Tibial nerve (tissue), 4 donors: ENCODE measurements around the gene SIVA1.

ENCODE experiments used
- CTCF ChIP-seq, 5 experiments: fragments of 200-600 bp in 3 of 5; fragments of 450-650 bp in 2 of 5; sonication (generic) in 3 of 5; IDR thresholded peaks; one replicate each; pipeline ENCODE4 v1.5.1; 2016 to 2019; ENCODE audit warnings: antibody characterized with exemption in 5 of 5, mild to moderate bottlenecking in 3 of 5, moderate library complexity in 2 of 5
- EP300 ChIP-seq, 2 donors: sonication (generic); formaldehyde crosslinking; IDR thresholded peaks; one replicate each; pipeline ENCODE4 v1.6.1; 2017; ENCODE audit warnings: antibody characterized with exemption in 2 of 2, mild to moderate bottlenecking in 1 of 2
- POLR2A ChIP-seq, 2 donors: fragments of 450-650 bp; IDR thresholded peaks; one replicate each; pipeline ENCODE4 v1.6.1; 2017; ENCODE audit warnings: antibody characterized with exemption in 2 of 2, mild to moderate bottlenecking in 2 of 2, moderate library complexity in 2 of 2

GRCh38 chr14:104791425-104791824 is 38.5 kb downstream of the SIVA1 start:
- no peak for TF ChIP-seq CTCF (IDR thresholded peaks at IDR 0.05)
- no peak for TF ChIP-seq POLR2A (IDR thresholded peaks at IDR 0.05)
- no peak for TF ChIP-seq EP300 (IDR thresholded peaks at IDR 0.05)
